Central memory CD8-positive, alpha-beta T cell (primary cell): ENCODE measurements around the gene ANKRD65.
"Not testable (repeated sequence)": the region's sequence is repeated elsewhere in the genome, so short reads cannot be mapped to it uniquely, and the experiment has no call there.

Experiments
- ATAC-seq: fragments of 150-1000 bp; cut with Tn5 transposase; replicated peaks from 2 replicates; pipeline ENCODE4 v1.10.0; 2022; ENCODE audit warnings: mild to moderate bottlenecking, moderate FRiP score, moderate number of reproducible peaks; ENCODE audit not compliant: poor library complexity, severe bottlenecking; ENCODE audit errors: extremely low read depth
- DNase-seq, 2 donors: peaks; one replicate each; pipeline ENCODE4 v3.0.0; 2021; ENCODE audit warnings: low spot score in 2 of 2
- H3K27ac Mint-ChIP-seq: one replicate; pipeline ENCODE4 v1.8.0; 2022; ENCODE audit warnings: low read depth, mild to moderate bottlenecking, moderate library complexity, mixed read lengths
- H3K27me3 Mint-ChIP-seq: one replicate; pipeline ENCODE4 v1.8.0; 2022; ENCODE audit warnings: mixed read lengths
- H3K36me3 Mint-ChIP-seq: one replicate; pipeline ENCODE4 v1.8.0; 2022; ENCODE audit warnings: mild to moderate bottlenecking, moderate library complexity, mixed read lengths; ENCODE audit not compliant: insufficient read depth
- H3K4me1 Mint-ChIP-seq: one replicate; pipeline ENCODE4 v1.8.0; 2022; ENCODE audit warnings: mixed read lengths
- H3K4me3 Mint-ChIP-seq: one replicate; pipeline ENCODE4 v1.8.0; 2022; ENCODE audit warnings: mild to moderate bottlenecking, moderate library complexity, mixed read lengths
- H3K9me3 Mint-ChIP-seq: one replicate; pipeline ENCODE4 v1.8.0; 2022; ENCODE audit warnings: mixed read lengths

Gene ANKRD65

GRCh38 chr1:1371746-1372711, 49.0 kb downstream of the ANKRD65 start:
- peak; percentile 66 to 77 for DNase-seq

GRCh38 chr1:1371364-1371745, 49.7 kb downstream of the ANKRD65 start:
- no peak overlapping the region for H3K4me3 Mint-ChIP-seq
- peak; percentile 75 for ATAC-seq
- peaks cover 18% of the 10 kb centered on the region for H3K36me3 Mint-ChIP-seq
- peak; percentile 68 to 84 for DNase-seq
- H3K27me3 Mint-ChIP-seq, result no peaks in the 10 kb centered on the region
- no peaks in the 10 kb centered on the region for H3K9me3 Mint-ChIP-seq
- peaks cover 10% of the 10 kb centered on the region for H3K4me1 Mint-ChIP-seq
- peak overlapping the region; percentile 58 for H3K27ac Mint-ChIP-seq

More at GRCh38 chr1:1371746-1372711, 49.0 kb downstream of the ANKRD65 start:
- Mint-ChIP-seq H3K4me3 (peak overlapping the region; percentile 60), H3K4me1 (peaks cover 10% of the 10 kb centered on the region), H3K27ac (peak overlapping the region; percentile 58), H3K27me3 (no peaks in the 10 kb centered on the region), H3K36me3 (peaks cover 18% of the 10 kb centered on the region), H3K9me3 (no peaks in the 10 kb centered on the region)
- ATAC-seq, result peak; percentile 29

DNA sequence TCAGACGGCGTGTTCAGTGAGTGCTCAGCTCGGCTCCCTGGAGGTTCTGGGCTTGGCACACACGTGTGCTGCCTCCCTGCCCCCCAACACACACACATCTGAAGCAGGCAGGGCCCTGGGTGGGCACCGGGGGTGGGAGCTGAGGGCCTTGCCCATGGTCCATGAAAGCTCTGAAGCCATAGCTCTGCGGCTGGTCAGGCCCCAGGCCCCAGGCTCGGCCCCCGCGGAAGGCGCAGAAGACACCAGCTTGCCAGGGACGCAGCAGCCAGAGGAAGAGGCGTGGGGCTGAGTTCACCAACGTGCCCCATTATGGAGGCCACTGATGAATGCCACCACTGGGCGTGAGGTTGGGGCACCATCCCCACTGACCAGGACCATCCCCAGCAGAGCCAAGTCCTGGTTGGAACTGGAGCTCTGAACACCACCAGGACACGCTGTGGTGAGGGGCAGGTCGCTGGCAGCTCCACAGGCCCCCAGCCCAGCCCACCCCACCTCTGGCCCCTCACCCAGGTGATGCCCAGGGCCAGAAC, 50.2 kb downstream of the ANKRD65 start:
- no peaks in the 10 kb centered on the region for H3K9me3 Mint-ChIP-seq
- H3K27ac Mint-ChIP-seq, result peak overlapping the region; percentile 58
- peaks cover 18% of the 10 kb centered on the region for H3K36me3 Mint-ChIP-seq
- H3K27me3 Mint-ChIP-seq, result no peaks in the 10 kb centered on the region
- H3K4me3 Mint-ChIP-seq, result no peak overlapping the region
- ATAC-seq (no peak), DNase-seq (no peak)
- peaks cover 10% of the 10 kb centered on the region for H3K4me1 Mint-ChIP-seq

DNA sequence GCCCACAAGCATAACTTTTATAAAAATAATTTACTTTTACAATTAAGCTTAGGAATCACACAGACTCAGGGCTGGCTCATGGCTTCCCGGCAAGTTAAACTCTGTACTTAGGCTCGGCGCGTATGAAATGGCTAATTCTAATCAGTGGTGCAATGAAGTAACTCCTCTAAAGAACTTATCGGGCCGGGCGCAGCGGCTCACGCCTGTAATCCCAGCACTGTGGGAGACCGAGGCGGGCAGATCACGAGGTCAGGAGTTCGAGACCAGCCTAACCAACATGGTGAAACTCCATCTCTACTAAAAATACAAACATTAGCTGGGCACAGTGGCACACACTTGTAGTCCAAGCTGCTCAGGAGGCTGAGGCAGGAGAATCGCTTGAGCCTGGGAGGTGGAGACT, 51.0 kb downstream of the ANKRD65 start:
- not testable (repeated sequence) for H3K4me3 Mint-ChIP-seq, H3K27me3 Mint-ChIP-seq
- peaks cover 13% of the 10 kb centered on the region for H3K36me3 Mint-ChIP-seq

More for the DNA sequence above, 51.0 kb downstream of the ANKRD65 start:
- ATAC-seq, DNase-seq, H3K4me1 Mint-ChIP-seq, H3K9me3 Mint-ChIP-seq, H3K27ac Mint-ChIP-seq: not testable (repeated sequence)
